Measurements from ENCODE around the gene BUB1B. TPM values are rescaled to one million over a fixed set of nuclear protein-coding genes. Genes with fewer than 3 reads are reported as not detected.

BUB1B gene
- total RNA-seq, 1 experiment from 2014 or later: 67.8 TPM

DNA sequence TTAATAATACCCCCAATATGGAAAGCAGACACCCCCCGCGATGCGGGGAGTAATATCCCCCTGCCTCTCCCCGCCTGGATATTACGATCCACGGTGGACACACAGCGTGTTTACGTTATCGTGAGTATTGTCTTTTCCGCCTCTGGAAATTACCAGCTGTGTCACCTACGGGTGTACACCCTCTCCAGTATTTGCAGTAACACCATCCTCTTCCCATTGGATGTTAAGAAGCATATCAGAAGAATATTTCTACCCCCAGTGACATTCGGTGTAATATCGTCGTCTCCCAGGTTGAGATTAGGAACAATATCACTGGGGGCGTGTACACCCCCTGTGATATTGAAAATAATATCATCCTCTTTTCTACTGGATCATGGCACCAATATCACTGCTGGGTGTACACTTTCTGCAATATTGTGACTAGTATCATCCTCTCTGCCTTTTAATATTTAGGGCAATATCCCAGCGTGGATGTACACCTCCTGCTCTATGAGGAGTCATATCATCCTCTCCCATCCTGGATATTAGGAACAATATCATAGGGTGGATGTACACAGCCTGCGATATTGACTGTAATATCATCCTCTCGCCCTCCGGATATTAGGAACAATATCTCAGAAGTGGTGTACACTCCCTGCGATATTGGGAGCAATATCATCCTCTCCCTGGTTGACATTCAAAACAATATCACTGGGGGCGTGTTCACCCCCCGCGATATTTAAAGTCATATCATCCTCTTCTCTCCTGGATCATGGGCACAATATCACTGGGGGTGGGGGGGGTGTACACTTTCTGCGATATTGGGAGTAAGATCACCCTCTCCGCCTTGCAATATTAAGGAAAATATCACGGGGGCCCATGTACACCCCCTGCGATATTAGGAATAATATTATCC, 31.9 kb upstream of the BUB1B start:
- peaks cover 22% of the 10 kb centered on the region for H3K27me3 ChIP-seq (ENCODE audit: control insufficient read depth, insufficient read depth, low read length)
- in situ Hi-C loops (cut with HindIII; ENCODE audit: low pct_unique_long_range_greater_than_20kb, low sequenced_read_pairs) (no loop called here), intact Hi-C loops (cut with micrococcal nuclease; ENCODE audit: unreplicated experiment) (no loop called here)
- no peaks in the 10 kb centered on the region for H3K36me3 ChIP-seq (ENCODE audit: control insufficient read depth, insufficient read depth, low read length)
- ChIA-PET POLR2A (no interaction called here), CTCF (no interaction called here)
- no peaks in the 10 kb centered on the region for H3K9me3 ChIP-seq (ENCODE audit: control insufficient read depth, insufficient read depth, low read depth, low read length)
- TF ChIP-seq, protein P1, sequence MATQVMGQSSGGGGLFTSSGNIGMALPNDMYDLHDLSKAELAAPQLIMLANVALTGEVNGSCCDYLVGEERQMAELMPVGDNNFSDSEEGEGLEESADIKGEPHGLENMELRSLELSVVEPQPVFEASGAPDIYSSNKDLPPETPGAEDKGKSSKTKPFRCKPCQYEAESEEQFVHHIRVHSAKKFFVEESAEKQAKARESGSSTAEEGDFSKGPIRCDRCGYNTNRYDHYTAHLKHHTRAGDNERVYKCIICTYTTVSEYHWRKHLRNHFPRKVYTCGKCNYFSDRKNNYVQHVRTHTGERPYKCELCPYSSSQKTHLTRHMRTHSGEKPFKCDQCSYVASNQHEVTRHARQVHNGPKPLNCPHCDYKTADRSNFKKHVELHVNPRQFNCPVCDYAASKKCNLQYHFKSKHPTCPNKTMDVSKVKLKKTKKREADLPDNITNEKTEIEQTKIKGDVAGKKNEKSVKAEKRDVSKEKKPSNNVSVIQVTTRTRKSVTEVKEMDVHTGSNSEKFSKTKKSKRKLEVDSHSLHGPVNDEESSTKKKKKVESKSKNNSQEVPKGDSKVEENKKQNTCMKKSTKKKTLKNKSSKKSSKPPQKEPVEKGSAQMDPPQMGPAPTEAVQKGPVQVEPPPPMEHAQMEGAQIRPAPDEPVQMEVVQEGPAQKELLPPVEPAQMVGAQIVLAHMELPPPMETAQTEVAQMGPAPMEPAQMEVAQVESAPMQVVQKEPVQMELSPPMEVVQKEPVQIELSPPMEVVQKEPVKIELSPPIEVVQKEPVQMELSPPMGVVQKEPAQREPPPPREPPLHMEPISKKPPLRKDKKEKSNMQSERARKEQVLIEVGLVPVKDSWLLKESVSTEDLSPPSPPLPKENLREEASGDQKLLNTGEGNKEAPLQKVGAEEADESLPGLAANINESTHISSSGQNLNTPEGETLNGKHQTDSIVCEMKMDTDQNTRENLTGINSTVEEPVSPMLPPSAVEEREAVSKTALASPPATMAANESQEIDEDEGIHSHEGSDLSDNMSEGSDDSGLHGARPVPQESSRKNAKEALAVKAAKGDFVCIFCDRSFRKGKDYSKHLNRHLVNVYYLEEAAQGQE (IDR thresholded peaks at IDR 0.05; ENCODE audit: insufficient read depth in 1 of 2, low read depth in 2 of 2, low read length in 1 of 2): no peak
- TF ChIP-seq POLR2AphosphoS5 (IDR thresholded peaks at IDR 0.05; ENCODE audit: low read depth, low read length) (no peak), SIN3A (IDR thresholded peaks at IDR 0.05; ENCODE audit: borderline replicate concordance, insufficient read depth, low read depth, low read length) (no peak)
- BruUV-seq (replicated peaks): no TSS peak
- peaks cover 5% of the 10 kb centered on the region; the same call in 1 of the 2 replicates for H3K4me1 ChIP-seq (ENCODE audit: control insufficient read depth, insufficient read depth, low read length)
- ATAC-seq (peak; percentile 54), DNase-seq (ENCODE audit: low read depth, low spot score) (no peak)
- no peak overlapping the region for H3K27ac ChIP-seq (ENCODE audit: low read length)
- H3K4me3 ChIP-seq (ENCODE audit: low read depth in 2 of 2, low read length in 2 of 2): no peak overlapping the region

DNA sequence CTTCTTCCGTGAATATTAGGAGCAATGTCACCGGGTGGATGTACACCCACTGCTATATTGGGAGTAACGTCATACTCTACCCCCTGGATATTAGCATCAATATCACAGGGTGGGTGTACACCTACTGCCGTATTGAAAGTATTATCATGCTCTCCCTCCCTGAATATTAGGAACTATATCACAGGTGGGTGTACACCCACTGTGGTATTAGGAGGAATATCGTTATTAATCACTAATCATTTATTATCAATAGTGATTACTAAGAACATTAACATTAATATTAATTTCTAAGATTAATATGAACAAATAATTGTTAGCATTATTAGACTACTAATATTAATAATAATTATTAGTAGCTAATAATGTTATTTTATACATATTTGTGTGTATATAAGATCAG, 30.8 kb upstream of the BUB1B start:
- no peak for TF ChIP-seq SIN3A (IDR thresholded peaks at IDR 0.05; ENCODE audit: borderline replicate concordance, insufficient read depth, low read depth, low read length)
- TF ChIP-seq TCF7L2 (IDR thresholded peaks at IDR 0.05; ENCODE audit: low read depth, low read length): no peak
- TF ChIP-seq, protein P1 (IDR thresholded peaks at IDR 0.05; ENCODE audit: insufficient read depth in 1 of 2, low read depth in 2 of 2, low read length in 1 of 2): no peak
- TF ChIP-seq, protein P2, sequence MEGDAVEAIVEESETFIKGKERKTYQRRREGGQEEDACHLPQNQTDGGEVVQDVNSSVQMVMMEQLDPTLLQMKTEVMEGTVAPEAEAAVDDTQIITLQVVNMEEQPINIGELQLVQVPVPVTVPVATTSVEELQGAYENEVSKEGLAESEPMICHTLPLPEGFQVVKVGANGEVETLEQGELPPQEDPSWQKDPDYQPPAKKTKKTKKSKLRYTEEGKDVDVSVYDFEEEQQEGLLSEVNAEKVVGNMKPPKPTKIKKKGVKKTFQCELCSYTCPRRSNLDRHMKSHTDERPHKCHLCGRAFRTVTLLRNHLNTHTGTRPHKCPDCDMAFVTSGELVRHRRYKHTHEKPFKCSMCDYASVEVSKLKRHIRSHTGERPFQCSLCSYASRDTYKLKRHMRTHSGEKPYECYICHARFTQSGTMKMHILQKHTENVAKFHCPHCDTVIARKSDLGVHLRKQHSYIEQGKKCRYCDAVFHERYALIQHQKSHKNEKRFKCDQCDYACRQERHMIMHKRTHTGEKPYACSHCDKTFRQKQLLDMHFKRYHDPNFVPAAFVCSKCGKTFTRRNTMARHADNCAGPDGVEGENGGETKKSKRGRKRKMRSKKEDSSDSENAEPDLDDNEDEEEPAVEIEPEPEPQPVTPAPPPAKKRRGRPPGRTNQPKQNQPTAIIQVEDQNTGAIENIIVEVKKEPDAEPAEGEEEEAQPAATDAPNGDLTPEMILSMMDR (IDR thresholded peaks at IDR 0.05): no peak
- no peak for TF ChIP-seq POLR2AphosphoS5 (IDR thresholded peaks at IDR 0.05; ENCODE audit: low read depth, low read length)
- Histone ChIP-seq H3K27ac (ENCODE audit: low read length) (no peak overlapping the region), H3K4me1 (ENCODE audit: control insufficient read depth, insufficient read depth, low read length) (peaks cover 5% of the 10 kb centered on the region; the same call in 1 of the 2 replicates), H3K36me3 (ENCODE audit: control insufficient read depth, insufficient read depth, low read length) (no peaks in the 10 kb centered on the region), H3K27me3 (ENCODE audit: control insufficient read depth, insufficient read depth, low read length) (peaks cover 22% of the 10 kb centered on the region), H3K4me3 (ENCODE audit: low read depth in 2 of 2, low read length in 2 of 2) (no peak overlapping the region), H3K9me3 (ENCODE audit: control insufficient read depth, insufficient read depth, low read depth, low read length) (no peaks in the 10 kb centered on the region)
- ChIA-PET CTCF (no interaction called here), POLR2A (no interaction called here)
- intact Hi-C loops (cut with micrococcal nuclease; ENCODE audit: unreplicated experiment) (no loop called here), in situ Hi-C loops (cut with HindIII; ENCODE audit: low pct_unique_long_range_greater_than_20kb, low sequenced_read_pairs) (no loop called here)
- BruUV-seq (replicated peaks): no TSS peak
- DNase-seq (ENCODE audit: low read depth, low spot score) (no peak), ATAC-seq (no peak)

Data from Panc1 (cell line).